ENCODE results near the gene ADGRD1.

ADGRD1 gene

DNA sequence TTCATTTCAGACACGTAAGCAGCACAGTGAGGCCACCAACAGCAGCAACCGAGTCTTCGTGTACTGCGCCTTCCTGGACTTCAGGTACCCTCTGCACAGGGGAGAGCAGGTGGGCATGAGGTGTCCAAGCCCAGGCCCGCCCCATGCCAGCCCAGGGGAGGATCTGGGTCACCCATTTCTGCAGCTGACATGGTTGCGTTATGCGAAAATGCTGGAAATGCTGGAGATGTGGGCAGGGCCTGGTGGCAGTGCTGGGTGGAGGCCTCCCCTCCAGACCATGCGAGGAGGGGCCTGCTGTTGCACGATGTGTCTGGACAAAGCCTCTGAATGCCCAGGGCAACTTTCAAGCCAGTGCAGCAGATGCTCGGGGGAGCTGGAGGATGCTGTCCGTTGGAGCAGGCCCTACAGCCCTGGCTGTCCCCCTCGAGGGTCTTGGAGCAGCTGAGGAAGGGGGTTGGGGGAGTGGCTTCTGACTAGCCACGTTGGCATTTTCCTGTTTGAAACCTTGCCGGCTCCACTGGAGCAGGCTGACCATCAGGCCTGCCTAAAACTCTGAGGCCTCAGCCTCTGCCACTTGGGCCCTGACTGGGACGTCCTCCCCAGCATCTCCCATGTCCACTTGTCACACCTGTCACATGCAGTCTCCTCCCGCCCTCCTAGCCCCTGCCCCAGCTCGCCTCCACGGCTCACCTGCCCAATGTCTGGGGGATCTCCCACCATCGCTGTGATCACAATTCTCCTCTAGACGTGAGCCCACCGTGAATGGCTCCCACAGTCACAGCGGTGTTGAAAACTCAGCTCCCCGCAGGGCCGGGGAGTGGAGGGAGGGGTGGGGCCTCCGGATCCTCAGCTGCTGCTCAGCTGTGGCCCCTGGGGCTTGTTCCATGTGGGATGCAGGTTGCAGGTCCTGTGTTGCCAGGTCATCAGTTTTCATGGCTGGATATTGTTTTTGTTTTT is 123.4 kb downstream of the ADGRD1 start:
- DNase-seq = no peak

DNA sequence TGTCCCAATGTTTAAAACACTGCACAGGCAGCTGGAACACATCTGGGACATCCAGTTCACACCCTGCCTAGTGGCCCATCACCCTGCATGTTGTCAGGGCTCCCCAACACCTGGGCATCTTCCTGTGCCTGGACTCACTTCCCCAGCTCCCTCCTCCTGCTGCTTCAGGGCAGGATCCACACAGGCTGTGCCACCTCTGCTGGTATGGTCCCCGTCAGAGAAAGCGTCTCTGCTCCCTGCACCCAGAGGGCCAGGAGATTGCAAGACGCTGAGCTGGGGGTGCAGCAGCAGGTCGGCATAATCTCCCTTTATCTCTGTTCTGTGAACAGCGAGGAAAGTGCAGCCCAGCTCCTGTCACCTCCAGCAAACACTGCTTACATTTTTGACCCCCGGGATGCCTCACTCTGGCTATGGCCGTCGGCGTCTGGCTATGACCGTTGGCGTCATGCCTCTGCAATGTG is 124.3 kb downstream of the ADGRD1 start:
- DNase-seq = no peak

DNA sequence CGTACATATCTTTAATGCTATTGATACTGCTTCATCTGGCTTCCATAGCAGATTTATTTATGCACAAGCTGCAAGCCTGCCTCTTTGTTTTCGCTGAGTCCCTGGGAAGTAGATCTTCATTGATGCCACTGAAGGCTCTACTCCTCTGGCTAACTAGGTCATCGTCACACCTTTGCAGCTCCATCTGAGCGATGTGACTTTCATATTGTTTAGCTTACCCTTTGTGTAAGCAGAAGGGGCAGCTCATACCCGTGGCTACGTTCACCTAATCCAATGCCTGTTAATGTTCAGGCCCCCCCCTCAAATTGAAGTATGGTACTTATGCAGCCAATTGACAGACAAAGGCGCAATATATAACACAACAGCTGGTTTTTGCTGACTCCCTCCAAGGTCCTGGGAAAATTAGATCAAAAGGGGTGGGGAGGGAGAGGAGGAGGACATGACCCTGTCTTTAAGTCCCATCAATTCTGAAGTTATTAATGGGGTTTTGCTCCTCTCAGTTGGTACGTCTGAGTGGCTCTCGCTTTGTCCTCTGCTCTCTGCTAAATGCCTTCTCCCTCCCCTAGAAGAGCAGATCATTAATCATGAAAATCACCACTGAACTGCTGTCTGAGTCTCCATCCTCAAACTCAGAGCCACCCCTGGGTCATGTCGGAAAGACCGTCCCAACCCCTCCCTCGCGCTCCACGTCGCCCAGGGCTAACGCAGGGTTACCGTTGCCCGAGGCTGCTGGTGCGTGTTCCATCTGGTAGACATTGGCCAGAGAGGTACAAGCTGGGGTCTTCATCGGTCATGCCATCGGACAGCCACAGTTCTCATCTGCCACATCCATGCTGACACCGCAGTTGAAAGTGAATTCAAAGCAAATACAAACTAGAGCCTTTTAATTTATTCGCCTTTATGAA is 128.8 kb downstream of the ADGRD1 start:
- DNase-seq = no peak

DNA sequence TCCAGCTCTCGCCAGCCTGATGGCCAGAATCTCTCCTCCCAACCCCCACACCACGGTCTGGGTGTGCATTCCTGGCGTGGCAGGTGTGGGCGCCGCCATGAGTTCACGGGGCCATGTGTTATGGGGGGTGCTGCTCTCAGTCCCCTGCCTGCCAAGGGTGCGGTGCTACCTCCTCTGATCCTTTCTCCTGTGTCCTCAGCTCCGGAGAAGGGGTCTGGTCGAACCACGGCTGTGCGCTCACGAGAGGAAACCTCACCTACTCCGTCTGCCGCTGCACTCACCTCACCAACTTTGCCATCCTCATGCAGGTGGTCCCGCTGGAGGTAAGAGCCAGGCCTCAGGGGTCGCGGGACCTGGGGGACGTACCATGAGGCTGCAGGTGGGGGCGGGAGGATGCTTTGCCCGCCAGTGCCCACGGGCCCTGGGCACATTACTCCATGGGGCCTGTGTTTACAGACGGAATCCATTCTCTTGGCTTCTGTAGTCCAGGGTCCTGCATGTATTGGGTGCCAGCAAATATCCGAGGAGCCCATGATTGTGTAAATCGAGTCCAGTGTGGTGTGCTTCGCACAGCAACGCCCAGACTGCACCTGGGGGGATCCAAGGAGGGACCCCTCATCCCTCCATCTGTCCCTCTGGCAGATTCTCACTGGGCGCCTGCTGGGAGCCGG is 130.8 kb downstream of the ADGRD1 start:
- DNase-seq = no peak

DNA sequence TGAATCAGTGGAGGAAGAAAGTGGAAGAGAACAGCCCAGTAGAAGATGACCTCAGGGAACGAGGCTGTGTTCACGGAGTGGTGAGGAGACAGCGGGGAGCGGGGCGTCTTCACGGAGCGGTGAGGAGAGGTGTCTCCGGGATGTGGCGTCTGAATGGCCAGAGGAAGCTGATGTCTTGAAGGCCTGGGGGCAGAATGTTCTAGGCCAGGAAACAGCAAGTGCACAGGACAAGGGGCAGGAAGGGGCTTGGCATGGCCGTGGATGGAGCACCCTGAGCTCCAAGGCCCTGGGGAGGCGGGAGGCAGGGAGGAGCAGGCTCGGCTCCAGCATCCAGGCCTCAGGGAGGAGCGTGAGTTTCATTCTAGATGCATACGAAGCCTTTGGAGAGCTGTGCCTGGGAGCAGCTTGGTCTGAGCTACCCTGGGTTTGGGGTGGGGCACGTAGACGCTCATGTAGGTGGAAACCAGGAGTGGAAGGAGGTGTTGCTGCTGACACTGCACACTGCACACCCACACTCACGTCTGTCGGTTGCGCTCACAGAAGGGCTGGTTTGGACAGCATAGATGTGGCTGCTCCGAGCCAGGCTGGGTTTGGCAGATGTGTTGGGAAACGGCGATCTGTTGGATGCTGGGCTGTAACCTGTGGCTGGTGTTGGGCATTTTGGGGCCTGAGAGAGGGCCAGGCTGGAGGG is 131.6 kb downstream of the ADGRD1 start:
- no peak for DNase-seq

DNA sequence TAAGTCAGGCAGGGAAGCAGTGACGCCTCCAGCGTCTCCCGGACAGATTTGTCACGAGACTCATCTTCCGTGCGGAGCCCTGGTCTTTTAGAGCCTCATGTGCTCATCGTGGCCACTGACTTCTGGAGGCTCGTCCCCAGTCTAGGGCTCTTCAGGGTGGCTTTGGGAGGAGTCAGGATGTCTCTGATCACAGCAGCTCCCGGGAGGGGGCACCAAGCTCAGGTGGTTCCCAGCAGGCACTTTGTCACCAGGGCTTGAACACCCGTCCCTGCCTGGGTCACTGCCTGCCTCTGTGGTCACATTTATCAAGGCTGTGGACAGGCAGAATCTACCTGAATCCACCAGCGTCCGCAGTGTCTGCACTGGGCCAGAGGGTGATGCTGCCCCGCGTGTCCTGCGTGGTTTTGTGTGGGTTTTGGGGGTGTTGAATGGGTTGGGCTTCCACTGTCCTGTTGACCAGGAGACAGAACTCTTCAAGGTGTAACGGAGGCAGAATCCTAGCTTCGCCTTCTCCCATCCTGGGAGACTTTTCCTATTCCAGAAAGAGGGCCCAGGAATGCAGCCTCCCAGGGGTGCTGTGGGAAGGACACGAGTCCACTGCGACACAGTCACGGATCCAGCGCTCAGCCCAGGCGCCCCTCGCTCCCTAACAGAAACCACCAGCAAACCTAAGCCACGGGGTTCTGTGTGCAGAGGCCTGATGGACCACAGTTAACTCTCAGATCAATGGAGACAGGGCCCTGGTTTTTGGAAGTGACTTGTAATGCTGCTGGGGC is 132.3 kb downstream of the ADGRD1 start:
- no peak for DNase-seq

DNA sequence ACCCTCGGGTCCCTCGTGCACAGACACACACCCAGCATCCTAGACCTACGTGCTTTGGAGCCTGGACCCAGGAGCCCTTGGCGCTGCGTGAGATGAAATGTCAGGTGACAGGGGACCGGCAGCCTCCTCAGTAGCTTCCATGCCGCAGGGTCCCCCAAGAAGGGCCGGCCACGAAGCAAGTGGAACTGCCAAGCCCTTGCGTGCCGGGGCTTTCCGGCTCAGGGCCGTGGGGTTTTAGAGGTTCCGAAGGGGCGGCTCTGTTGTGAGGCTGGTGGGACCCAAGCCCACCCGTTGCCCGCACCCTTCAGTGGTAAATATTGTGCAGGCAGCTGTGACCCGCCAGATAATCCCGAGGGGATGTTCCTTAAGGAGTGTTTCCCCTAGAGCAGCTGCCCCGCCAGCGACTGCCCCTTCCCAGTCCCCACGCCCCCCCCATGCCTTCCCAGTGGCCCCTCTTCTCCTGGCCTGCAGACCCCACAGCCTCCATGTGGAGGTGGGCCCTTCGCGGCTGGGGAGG is 133.7 kb downstream of the ADGRD1 start:
- no peak for DNase-seq

DNA sequence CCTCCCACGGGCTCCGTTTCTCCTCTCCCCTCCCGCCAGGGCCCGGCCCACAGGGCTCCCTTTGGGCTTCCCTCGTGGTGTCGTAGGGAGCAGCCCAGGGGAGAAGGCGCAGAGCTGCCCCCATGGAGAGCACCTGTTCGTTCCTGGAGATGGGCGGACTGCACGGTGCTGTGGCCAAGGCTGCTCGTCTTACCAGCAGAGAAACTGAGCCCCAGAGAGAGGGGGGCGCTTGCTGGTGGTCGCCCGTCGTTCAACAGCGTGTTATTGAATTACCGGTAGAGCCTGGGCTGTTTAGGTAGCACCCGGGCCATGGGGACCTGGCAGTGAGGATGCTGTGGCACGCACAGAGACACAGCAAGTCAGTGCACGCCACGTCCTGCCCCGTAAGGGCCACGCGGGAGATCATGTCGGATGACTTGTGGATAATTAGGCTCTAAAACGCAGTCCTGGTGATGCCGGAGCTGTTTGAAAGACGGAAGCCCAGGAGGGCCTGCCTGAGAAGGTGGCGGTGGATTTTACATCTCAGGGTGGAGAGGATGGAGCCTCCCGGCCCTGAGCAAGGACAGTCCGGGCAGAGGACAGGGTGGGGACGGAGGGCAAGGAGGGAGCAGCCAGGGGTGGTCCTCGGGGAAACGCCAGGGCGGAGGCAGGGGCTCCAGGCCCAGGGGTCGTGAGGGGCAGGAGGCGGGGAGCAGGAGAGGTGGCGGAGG is 134.4 kb downstream of the ADGRD1 start:
- no peak for DNase-seq

DNA sequence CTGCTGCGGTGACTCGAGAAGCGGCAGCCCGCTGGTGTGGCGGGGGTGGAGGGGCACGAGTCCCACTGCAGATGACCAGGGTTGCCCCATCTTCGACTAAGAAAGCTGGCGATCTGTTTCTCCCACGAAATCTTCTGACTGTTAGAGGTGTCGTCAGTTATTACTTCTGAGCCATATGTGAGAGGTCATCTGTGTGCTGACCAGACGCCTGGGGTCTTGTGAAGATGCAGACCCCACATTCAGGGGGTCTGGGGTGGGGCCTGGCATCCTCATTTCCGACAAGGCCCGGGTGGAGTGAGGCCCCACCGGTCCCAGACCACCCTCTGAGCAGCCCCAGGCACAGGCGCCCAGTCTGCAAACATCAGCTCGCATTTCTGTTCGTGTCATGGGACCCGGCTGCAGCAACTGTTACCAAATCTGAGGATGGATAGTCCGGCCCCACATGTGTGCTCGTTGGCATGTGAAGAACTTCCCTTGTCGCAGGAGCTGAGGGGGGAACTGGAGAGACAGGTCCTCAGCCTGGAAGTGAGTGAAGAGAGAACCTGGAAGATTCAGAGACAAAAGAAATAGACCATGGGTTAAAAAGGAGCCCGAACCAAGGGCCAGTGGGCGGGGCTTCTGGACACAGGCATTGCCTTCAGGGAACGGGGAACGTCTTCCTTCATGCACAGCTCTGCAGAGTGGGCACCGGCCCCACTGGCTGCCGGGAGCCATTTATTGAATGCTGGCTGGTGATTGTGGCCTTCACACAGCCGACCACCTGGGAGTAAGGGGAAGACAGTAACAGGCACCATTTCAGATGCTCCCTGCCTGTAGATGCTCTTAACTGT is 135.2 kb downstream of the ADGRD1 start:
- no peak for DNase-seq

DNA sequence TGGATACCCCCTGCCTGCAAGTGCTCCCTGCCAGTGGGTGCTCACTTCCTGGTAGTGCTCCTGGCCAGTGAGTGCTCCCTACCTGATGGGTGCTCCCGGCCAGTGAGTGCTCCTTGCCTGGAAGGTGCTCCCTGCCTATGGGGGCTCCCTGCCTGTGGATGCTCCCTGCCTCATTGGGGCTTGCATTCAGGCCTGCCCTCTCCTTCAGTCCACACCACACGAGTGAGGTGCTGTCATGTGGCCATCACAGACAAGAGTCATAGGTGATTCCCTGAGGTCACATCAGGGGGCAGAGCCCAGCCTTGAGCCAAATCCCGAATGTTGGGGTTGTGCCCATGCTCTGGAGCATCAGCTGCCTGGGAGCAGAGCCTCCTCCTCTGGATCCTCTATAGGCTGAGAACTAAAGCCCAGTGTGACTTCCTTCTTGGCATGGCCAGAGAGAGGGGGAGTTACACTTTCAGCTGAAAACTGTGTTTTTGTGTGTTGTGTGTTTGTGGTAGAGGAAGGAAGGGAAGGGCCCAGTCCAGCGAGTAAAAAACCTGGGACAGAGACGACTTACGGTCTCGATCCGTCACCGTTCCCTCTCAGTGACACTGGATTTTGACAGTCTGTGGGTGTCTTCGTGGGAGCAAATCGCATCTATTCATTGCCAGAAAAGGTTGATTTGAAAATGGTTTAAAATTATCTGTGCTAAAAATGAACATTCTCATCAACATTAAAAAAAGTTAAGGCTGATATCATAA is 136.0 kb downstream of the ADGRD1 start:
- no peak for DNase-seq

DNA sequence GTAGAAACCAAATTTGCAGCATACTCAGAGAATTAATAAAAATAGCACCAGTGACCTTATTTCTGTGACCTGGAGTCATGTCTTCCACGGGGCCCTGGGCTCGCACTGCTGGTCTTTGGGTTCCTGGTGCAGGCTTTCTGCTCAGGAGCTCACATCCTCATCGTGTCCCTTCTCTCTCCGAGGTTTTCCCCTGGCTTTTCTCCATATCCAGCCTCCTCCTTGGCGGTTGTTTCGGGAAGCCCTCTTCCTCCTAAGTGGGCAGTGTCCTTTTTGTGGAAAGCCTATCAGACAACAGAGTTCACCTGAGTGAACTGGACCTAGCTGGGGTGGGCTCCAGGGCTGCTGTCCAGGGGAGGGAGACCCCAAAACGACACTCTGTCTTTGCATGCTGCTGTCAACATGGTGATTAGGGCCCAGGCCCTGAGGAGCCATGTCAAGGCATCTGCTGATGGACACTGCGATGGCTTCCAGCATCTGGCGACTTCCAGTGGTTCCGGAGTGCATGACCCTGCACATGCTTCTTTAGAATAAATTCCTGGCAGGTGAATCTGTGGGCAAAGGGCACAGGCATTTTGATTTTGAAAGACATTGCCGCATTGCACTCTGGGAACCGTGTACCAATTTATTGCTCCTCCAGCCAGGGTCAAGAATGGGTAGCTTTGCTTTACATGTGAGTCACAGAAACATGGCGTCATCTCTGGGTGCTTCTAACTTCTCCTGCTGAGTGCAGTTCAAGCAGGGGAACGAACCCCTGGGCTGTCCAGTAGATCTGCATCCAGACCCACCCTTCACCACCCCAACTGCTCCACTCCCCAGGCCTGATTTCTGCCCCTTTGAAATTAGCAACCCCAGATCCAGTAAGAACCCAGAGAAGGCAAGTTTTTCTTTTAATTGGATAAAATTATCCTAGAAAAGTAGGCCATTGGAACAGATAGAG is 136.8 kb downstream of the ADGRD1 start:
- DNase-seq = no peak

DNA sequence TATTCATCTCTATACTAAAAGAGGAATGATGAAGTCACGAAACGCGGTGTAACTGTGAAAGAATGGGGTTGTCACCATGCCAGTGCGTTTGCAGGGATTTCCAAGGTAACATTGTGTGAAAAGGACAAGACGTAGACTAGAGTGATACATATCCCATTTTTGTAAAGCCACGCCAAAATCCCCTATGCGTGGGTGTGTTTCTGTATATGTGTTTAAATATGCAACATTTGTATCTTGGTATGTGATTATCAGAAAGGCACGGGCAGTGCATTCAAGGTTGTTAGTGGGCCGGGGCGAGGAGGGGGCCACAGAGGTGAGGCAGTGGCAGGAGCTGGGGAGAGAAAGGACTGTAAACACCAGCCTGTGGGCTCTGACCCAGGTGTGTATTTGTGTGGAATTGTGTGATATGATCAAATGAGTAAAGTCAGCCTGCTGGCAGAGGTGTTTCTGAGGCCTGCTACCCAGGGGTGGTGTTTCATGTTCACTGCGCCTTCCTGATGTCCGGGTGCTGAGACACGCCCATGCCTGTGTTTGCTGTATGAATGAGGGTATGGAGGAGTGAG is 137.8 kb downstream of the ADGRD1 start:
- DNase-seq = no peak

DNA sequence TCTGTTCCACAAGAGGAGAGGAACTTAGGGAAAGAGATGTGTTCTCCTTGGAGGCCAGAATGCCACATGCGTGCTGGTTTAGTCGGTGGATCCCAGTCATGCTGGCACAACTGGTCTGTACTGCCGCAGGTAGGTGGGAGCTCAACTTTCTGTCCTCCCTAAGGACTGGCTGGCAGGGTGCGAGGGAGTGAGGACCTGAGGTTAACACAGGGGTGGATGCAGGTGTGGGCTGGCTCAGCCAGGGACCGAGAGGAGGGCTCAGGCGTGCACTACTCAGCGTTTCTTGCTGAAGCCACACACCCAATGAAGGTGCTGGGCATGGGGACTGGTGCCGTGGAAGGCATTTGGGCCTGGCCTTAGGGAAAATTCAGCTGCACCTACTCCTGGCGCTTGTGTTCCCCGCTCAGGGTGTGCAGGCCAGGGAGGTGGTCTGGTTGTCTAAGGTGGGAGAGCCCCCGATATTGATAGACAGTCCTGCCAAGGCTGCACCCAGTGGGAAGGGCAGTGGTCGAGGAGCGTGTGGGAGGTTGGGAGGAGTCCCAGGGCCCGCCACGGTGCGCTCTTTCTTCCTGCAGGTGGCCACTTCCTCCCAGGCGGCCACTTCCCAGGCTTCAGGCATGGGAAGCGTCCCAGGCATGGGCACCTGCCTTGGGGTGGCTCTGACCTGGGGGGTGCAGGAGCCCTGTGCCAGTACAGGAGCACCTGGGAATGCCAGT is 138.4 kb downstream of the ADGRD1 start:
- DNase-seq = no peak

DNA sequence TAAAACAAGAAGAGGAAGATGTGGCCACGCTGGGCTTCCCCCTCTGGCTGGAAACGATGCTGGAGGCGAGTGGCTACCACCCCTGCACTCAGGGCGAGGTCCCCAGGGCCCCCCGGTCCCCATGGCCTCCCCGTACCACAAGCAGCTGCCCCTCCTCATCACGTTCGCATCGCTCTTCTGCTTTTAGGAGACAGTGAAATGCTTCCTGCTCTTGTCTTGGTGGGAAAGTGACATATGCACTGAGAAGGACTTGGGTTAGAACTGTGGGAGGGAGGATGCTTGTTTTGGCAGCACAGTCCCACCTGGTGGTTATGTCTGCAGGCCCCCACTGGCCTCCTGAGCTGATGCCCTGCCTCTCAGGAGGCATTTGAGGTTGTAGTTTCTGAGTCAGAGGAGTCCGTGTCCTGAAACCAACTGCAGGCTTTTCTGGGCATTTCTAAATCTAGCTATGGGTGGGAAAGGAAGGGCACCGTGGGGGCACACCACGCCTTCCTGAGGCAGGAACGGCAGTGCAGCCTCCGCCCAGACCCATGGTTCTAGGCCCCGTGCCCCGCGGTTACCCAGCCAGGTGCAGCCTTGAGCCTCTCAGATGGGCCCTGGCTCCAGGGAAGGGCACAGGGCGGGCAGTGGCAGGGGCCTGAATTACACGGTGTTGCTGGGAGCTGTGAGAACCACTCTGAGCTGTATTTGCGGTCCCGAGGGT is 139.3 kb downstream of the ADGRD1 start:
- DNase-seq = peak; percentile 14

DNA sequence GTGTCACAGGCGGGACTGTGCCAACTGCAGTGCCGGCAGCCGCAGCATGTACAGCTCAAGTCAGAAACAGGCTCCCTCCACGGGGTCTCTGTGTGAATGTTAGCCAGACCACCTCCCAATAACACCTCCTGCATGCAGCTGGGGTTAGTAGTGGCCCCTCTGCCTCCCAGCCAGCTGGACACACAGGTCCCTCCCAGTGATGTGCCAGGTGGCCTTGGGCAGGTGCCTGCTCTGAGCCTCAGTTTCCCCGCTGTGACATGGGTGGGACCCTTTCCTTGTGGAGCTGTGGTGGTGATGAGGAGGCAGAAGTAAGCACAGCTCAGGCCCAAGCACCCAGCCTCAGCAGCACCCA is 139.9 kb downstream of the ADGRD1 start:
- no peak for DNase-seq

Data from CD4-positive, alpha-beta T cell treated with Interleukin-10 for 1 hour (primary cell).